ENCODE results near the gene MSH5. TPM values are rescaled to one million over a fixed set of nuclear protein-coding genes. Genes with fewer than 3 reads are reported as not detected.

The MSH5 gene
- total RNA-seq, 1 experiment from 2014 or later: 43.1 TPM

- Mint-ChIP-seq H3K9me3 (no peaks in the 10 kb centered on the region), H3K27me3 (ENCODE audit: low read depth) (no peaks in the 10 kb centered on the region), H3K4me3 (peak overlapping the region; percentile 93), H3K36me3 (peaks cover 37% of the 10 kb centered on the region), H3K4me1 (peaks cover 21% of the 10 kb centered on the region), H3K27ac (peak overlapping the region; percentile 98)
- CTCF ChIA-PET: interaction anchor here (0.6 to 4.0 kb wide), 41 partner anchors 7 to 318 kb away, joined by 3 to 66 read pairs (median 5); partner anchors contain the start of genes ABHD16A, BAG6, C6orf47 and DDX39B
- DNase-seq (ENCODE audit: low spot score) (peak; percentile 95), ATAC-seq (peak; percentile 75)
- POLR2A ChIA-PET: interaction anchor here (0.6 to 3.6 kb wide), 13 partner anchors 9 to 189 kb away, joined by 3 to 32 read pairs (median 5); partner anchors contain the start of genes BAG6, C6orf47, DDX39B and GPANK1
- TF ChIP-seq ZNF219 (CRISPR knock-in tag; IDR thresholded peaks at IDR 0.05; ENCODE audit: borderline replicate concordance) (no peak), ARID4B (CRISPR knock-in tag; IDR thresholded peaks at IDR 0.05; ENCODE audit: borderline replicate concordance) (no peak), HMGA2 (CRISPR knock-in tag; IDR thresholded peaks at IDR 0.05) (no peak), SOX15 (CRISPR knock-in tag; IDR thresholded peaks at IDR 0.05) (no peak), MXD4 (CRISPR knock-in tag; IDR thresholded peaks at IDR 0.05; ENCODE audit: borderline replicate concordance) (no peak), FOXJ3 (CRISPR knock-in tag; IDR thresholded peaks at IDR 0.05; ENCODE audit: borderline replicate concordance) (no peak), ZNF281 (CRISPR knock-in tag; IDR thresholded peaks at IDR 0.05) (no peak), FOXK1 (CRISPR knock-in tag; IDR thresholded peaks at IDR 0.05) (peak; percentile 55; the same call in 1 of the 2 replicates), ZNF263 (CRISPR knock-in tag; IDR thresholded peaks at IDR 0.05; ENCODE audit: low read depth) (no peak), CREB1 (CRISPR knock-in tag; IDR thresholded peaks at IDR 0.05) (no peak), NFE2L1 (CRISPR knock-in tag; IDR thresholded peaks at IDR 0.05) (no peak), IRF1 (CRISPR knock-in tag; IDR thresholded peaks at IDR 0.05) (no peak), TP53 (CRISPR knock-in tag; IDR thresholded peaks at IDR 0.05) (no peak), AR (CRISPR knock-in tag; IDR thresholded peaks at IDR 0.05) (no peak), KAT7 (CRISPR knock-in tag; IDR thresholded peaks at IDR 0.05; ENCODE audit: borderline replicate concordance) (no peak; the same call in 1 of the 2 replicates), ETV6 (CRISPR knock-in tag; IDR thresholded peaks at IDR 0.05) (no peak), ATF3 (CRISPR knock-in tag; conservative IDR thresholded peaks at IDR 0.05) (no peak), JUN (CRISPR knock-in tag; IDR thresholded peaks at IDR 0.05) (no peak), IRF2 (CRISPR knock-in tag; IDR thresholded peaks at IDR 0.05; ENCODE audit: borderline replicate concordance, low read depth) (no peak), MLX (CRISPR knock-in tag; IDR thresholded peaks at IDR 0.05) (no peak), TCF7 (CRISPR knock-in tag; IDR thresholded peaks at IDR 0.05; ENCODE audit: low read depth) (no peak), NFATC4 (CRISPR knock-in tag; IDR thresholded peaks at IDR 0.05) (0 out of 2 replicates have a peak, but pooled peaks have one; percentile 0), STAT6 (CRISPR knock-in tag; conservative IDR thresholded peaks at IDR 0.05; ENCODE audit: low read depth) (no peak)
Measured at GRCh38 chr6:31729979-31730630, 9.7 kb upstream of the MSH5 start.

All from WTC11 (cell line).